Astrocyte of the cerebellum (primary cell): ENCODE measurements around the gene ASS1.

Source experiments
- DNase-seq: peaks from one replicate; pipeline ENCODE4 v3.0.0-alpha.2; 2011; ENCODE audit warnings: low read depth
- H3K4me3 ChIP-seq: 2 replicates; pipeline ENCODE4 v1.5.1; 2011; ENCODE audit warnings: mild to moderate bottlenecking, low read depth, low read length, moderate library complexity
- CTCF ChIP-seq: IDR thresholded peaks from 2 replicates; pipeline ENCODE4 v1.5.1; 2012; ENCODE audit warnings: low read length, low read depth, moderate library complexity, mild to moderate bottlenecking; ENCODE audit errors: missing control alignments
- in situ Hi-C: cut with HindIII; loops from 2 replicates; pipeline ENCODE4 v1.10.0; 2017; ENCODE audit warnings: low sequenced_read_pairs

The ASS1 gene

GRCh38 chr9:130491830-130492482 is 47.2 kb downstream of the ASS1 start:
- no peak overlapping the region for H3K4me3 ChIP-seq
- in situ Hi-C loops: no loop called here
- TF ChIP-seq CTCF: no peak
- no peak for DNase-seq

- in situ Hi-C loops: no loop called here
- no peak for DNase-seq
- H3K4me3 ChIP-seq: no peak overlapping the region
- no peak for TF ChIP-seq CTCF
Measured at GRCh38 chr9:130493021-130493420, 48.3 kb downstream of the ASS1 start.

GRCh38 chr9:130493476-130493875 is 48.7 kb downstream of the ASS1 start:
- TF ChIP-seq CTCF: no peak
- no peak overlapping the region for H3K4me3 ChIP-seq
- in situ Hi-C loops: no loop called here
- no peak for DNase-seq

GRCh38 chr9:130495067-130495466 is 50.3 kb downstream of the ASS1 start:
- in situ Hi-C loops: no loop called here
- no peak overlapping the region for H3K4me3 ChIP-seq
- TF ChIP-seq CTCF: no peak
- no peak for DNase-seq

GRCh38 chr9:130497139-130497538 is 52.4 kb downstream of the ASS1 start:
- no peak overlapping the region for H3K4me3 ChIP-seq
- in situ Hi-C loops: no loop called here
- no peak for TF ChIP-seq CTCF
- DNase-seq: no peak

- in situ Hi-C loops: no loop called here
- no peak overlapping the region for H3K4me3 ChIP-seq
- TF ChIP-seq CTCF: no peak
- DNase-seq: no peak
Measured at GRCh38 chr9:130498298-130498917, 53.6 kb downstream of the ASS1 start.
